Measurements from ENCODE around the gene RNF144B. TPM values are rescaled to one million over a fixed set of nuclear protein-coding genes. Genes with fewer than 3 reads are reported as not detected.
A peak's percentile ranks its signal among the peaks of the same experiment; 100 is the strongest.

The RNF144B gene
- total and polyA plus RNA-seq, 9 of the 15 experiments (the other 6 are each of a cell fraction or from before 2014, with no cell fraction given), result 0.01 TPM; not detected in 8

DNA sequence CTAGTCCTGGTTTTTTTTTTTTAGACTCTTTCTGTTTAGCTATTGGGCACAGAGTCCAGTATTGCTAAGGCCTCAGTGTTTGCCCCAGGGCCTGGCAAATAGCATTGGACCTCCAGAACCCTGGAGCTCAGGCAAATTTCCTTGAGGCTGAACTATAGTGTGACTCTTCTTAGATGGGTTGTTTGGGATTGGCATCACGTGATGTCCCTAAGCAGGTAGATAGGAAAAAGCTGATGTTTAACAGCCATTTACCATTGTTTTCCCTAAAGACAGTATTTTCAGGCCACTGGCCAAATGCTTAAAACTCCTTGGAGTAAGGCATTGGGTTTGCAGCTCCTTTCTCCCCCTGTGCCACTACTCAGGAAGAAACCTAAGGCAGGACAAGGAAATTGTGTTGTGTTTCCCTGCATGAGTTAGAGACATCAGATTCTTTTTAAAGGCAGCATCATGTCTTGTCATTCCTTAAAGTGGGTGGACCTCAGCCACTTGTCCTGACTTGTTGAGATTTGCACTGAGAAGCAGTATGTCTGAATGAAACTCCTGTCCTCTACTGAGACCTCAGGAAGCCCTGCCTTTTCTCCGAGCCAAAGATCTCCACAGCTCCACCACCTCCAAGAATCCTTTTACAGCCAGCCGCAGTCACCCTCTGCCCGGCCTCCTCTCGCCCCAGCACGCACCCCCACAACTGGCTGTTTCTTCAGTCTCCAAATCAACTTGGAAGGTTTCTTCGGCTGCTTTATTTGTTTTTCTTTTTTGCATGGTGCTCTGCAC is 46.2 kb upstream of the RNF144B start:
- H3K4me3 ChIP-seq, result no peak overlapping the region

More for the DNA sequence above, 46.2 kb upstream of the RNF144B start:
- no peak for TF ChIP-seq ARNT (IDR thresholded peaks at IDR 0.05)
- no peak for TF ChIP-seq ZNF324 (CRISPR knock-in tag; IDR thresholded peaks at IDR 0.05)
- no peak for TF ChIP-seq SETDB1 (IDR thresholded peaks at IDR 0.05; ENCODE audit: low read length)
- TF ChIP-seq TFE3 (CRISPR knock-in tag; IDR thresholded peaks at IDR 0.05), result peak; percentile 84
- TF ChIP-seq ZNF551 (CRISPR knock-in tag; IDR thresholded peaks at IDR 0.05), result no peak
- no peak for TF ChIP-seq TOE1 (IDR thresholded peaks at IDR 0.05; ENCODE audit: borderline replicate concordance)
- no peak for TF ChIP-seq TOE1 (CRISPR knock-in tag; IDR thresholded peaks at IDR 0.05; ENCODE audit: borderline replicate concordance, low read depth)
- TF ChIP-seq ZNF311 (CRISPR knock-in tag; IDR thresholded peaks at IDR 0.05), result no peak
- no peak for TF ChIP-seq ZNF3 (CRISPR knock-in tag; IDR thresholded peaks at IDR 0.05)
- no peak for FAIRE-seq
- no peak for ATAC-seq
- intact Hi-C loops (cut with micrococcal nuclease), result no loop called here
- H4K20me1 ChIP-seq (replicated peaks; ENCODE audit: control insufficient read depth, insufficient read depth, low read length), result no peaks in the 10 kb centered on the region
- H3K36me3 ChIP-seq (ENCODE audit: control insufficient read depth, insufficient read depth, low read length), result no peaks in the 10 kb centered on the region
- CTCF ChIA-PET (ENCODE audit: low intra/inter-chr PET ratio), result no interaction called here
- H3K4me1 ChIP-seq (replicated peaks in 1 of 2; ENCODE audit: control insufficient read depth in 2 of 2, insufficient read depth in 2 of 2, low read length in 2 of 2), result no peaks in the 10 kb centered on the region
- DNase-seq (ENCODE audit: extremely low read depth in 1 of 4, low spot score in 3 of 4), result no peak
- H3K4me2 ChIP-seq (ENCODE audit: insufficient read depth, low read length), result no peak overlapping the region
- no peaks in the 10 kb centered on the region for H3K9me1 ChIP-seq (ENCODE audit: control insufficient read depth, insufficient read depth, low read length)
- H3K79me2 ChIP-seq (ENCODE audit: control insufficient read depth, insufficient read depth, low read length), result no peaks in the 10 kb centered on the region
- POLR2A ChIA-PET, result no interaction called here
- in situ Hi-C loops (cut with MboI), result no loop called here
- H3K27ac ChIP-seq (ENCODE audit: extremely low read depth, low read depth, low read length), result no peak overlapping the region
- H3K9ac ChIP-seq (ENCODE audit: insufficient read depth in 1 of 2, low read depth in 2 of 2, low read length in 2 of 2), result no peak overlapping the region
- H2AFZ ChIP-seq (ENCODE audit: low read depth, low read length), result no peak overlapping the region
- H3K9me3 ChIP-seq (replicated peaks; ENCODE audit: control insufficient read depth, insufficient read depth, low read depth, low read length), result no peaks in the 10 kb centered on the region
- under 1% methylated on average over 7 of the region's 7 CpGs for WGBS (ENCODE audit: insufficient coverage, low coverage, missing lambda C conversion rate)
- H3K27me3 ChIP-seq (ENCODE audit: control insufficient read depth in 2 of 2, insufficient read depth in 2 of 2, low read length in 2 of 2), result peaks cover 7 to 13% of the 10 kb centered on the region in 2 experiments; a peak in 3 of 5 replicates
- BruUV-seq (replicated peaks), result no TSS peak

Measured in K562 (cell line).